Natural killer cell treated with Interleukin-12 subunit alpha and Interleukin-12 subunit beta and Interleukin-15 and Interleukin-18, amount 100 ng/mL, for 72 hours (primary cell): ENCODE data around the gene NMRK1. TPM values are rescaled to one million over a fixed set of nuclear protein-coding genes. Genes with fewer than 3 reads are reported as not detected.

Experiments
- ATAC-seq, 2 donors: fragments of 150-1000 bp; cut with Tn5 transposase in 1 of 2; sonication (Bioruptor Pico), chemical (Tn5 transposase) in 1 of 2; 2 replicates each; pipeline ENCODE4 v1.10.0; 2021
- DNase-seq: peaks from one replicate; pipeline ENCODE4 v3.0.0; 2022; ENCODE audit warnings: low spot score
- H3K27ac Mint-ChIP-seq, 2 donors: 1 replicate in 1 of 2; 2 replicates in 1 of 2; pipeline ENCODE4 v1.8.0; 2022; ENCODE audit warnings: mixed read lengths in 2 of 2, mild to moderate bottlenecking in 1 of 2, moderate library complexity in 1 of 2
- H3K27me3 Mint-ChIP-seq, 2 donors: 1 replicate in 1 of 2; 2 replicates in 1 of 2; pipeline ENCODE4 v1.8.0; 2022; ENCODE audit warnings: mixed read lengths in 2 of 2
- H3K36me3 Mint-ChIP-seq: one replicate; pipeline ENCODE4 v1.8.0; 2022; ENCODE audit warnings: mixed read lengths
- H3K4me1 Mint-ChIP-seq, 2 donors: 1 replicate in 1 of 2; 2 replicates in 1 of 2; pipeline ENCODE4 v1.8.0; 2022; ENCODE audit warnings: low read depth in 2 of 2, mixed read lengths in 2 of 2, mild to moderate bottlenecking in 1 of 2
- H3K4me3 Mint-ChIP-seq: one replicate; pipeline ENCODE4 v1.8.0; 2022; ENCODE audit warnings: mixed read lengths
- H3K9me3 Mint-ChIP-seq: 2 replicates; pipeline ENCODE4 v1.8.0; 2022; ENCODE audit warnings: mixed read lengths
- total RNA-seq, 2 donors: library from RNA; stranded (reverse); gene quantifications; one replicate each; pipeline ENCODE4 v1.2.3, GENCODE V29; 2022

NMRK1 gene
- total RNA-seq, 2 donors from 2014 or later: 24.0 to 27.2 TPM

- Mint-ChIP-seq H3K4me1 (peaks cover 46 to 60% of the 10 kb centered on the region in 2 donors), H3K4me3 (no peak overlapping the region), H3K9me3 (no peaks in the 10 kb centered on the region), H3K36me3 (peaks cover 4% of the 10 kb centered on the region), H3K27ac (peak overlapping the region; percentile 36 to 83), H3K27me3 (no peaks in the 10 kb centered on the region)
- ATAC-seq: no peak
- no peak for DNase-seq
Observed at GRCh38 chr9:75112789-75113188, 24.8 kb upstream of the NMRK1 start.

DNA sequence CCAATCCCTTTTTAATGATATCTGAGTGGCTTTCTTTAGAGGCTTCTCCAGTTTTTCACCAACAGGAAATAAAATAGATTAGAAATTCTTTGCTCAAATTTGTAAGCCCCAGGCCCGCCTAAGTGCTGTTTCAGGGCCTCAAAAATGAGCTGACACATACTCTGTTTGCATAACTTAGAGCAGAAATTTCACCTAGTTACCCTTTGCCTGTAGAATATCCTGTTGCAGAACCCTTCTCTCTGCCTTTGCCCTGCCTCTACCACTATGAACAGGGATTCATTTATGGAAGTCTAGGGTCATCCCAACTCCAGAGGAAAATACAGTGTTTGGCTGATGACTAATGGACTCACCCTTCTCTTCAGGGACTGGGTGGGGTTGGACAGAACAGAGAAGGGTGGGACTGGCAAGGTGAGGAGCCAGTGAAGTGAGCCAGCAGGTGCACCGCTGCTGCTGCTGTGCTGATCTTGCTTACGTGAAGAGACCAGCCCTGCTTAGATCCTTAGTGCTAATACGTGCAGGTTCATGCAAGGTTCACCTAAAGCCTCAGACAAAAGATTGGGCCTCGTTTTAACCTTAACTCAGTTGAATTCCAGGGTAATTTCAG is 23.2 kb upstream of the NMRK1 start:
- ATAC-seq (peak in 1 of 2 donors; percentile 50), DNase-seq (no peak)
- no peaks in the 10 kb centered on the region for H3K9me3 Mint-ChIP-seq
- H3K27ac Mint-ChIP-seq: peak overlapping the region; percentile 57 to 83
- no peaks in the 10 kb centered on the region for H3K27me3 Mint-ChIP-seq
- peaks cover 44 to 55% of the 10 kb centered on the region in 2 donors for H3K4me1 Mint-ChIP-seq
- no peak overlapping the region for H3K4me3 Mint-ChIP-seq
- H3K36me3 Mint-ChIP-seq: no peaks in the 10 kb centered on the region

GRCh38 chr9:75109210-75109839 is 21.4 kb upstream of the NMRK1 start:
- no peak overlapping the region for H3K4me3 Mint-ChIP-seq
- DNase-seq (no peak), ATAC-seq (no peak)
- no peaks in the 10 kb centered on the region for H3K27me3 Mint-ChIP-seq
- H3K9me3 Mint-ChIP-seq: no peaks in the 10 kb centered on the region
- peak overlapping the region; percentile 53 to 86 for H3K27ac Mint-ChIP-seq
- H3K4me1 Mint-ChIP-seq: peaks cover 61 to 66% of the 10 kb centered on the region in 2 donors
- no peaks in the 10 kb centered on the region for H3K36me3 Mint-ChIP-seq

DNA sequence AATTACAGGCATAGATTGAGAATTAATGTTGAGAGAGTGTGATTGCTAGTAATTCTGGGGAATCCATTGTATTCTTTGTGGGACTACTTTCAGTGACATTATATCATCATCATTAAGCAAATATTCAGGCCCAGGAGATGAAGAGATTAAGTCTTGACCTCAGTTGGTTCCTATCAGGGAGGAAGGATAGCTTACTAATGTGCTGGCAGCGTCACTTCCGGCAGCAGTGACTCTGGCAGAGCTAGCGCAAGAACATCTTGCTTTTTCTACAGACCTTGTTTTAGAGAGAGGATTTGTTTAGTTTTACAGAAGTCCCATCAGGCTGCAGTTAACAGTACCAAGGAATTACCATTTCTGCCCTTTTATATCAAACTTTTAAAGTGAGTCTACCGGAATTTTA is 20.6 kb upstream of the NMRK1 start:
- Mint-ChIP-seq H3K4me1 (peaks cover 55 to 65% of the 10 kb centered on the region in 2 donors), H3K27me3 (no peaks in the 10 kb centered on the region), H3K9me3 (no peaks in the 10 kb centered on the region), H3K4me3 (peak overlapping the region; percentile 52), H3K36me3 (no peaks in the 10 kb centered on the region), H3K27ac (peak overlapping the region; percentile 53 to 86)
- DNase-seq: no peak
- ATAC-seq: peak; percentile 58 to 67

GRCh38 chr9:75106857-75107256 is 18.9 kb upstream of the NMRK1 start:
- DNase-seq (no peak), ATAC-seq (no peak)
- no peaks in the 10 kb centered on the region for H3K27me3 Mint-ChIP-seq
- peaks cover 54 to 62% of the 10 kb centered on the region in 2 donors for H3K4me1 Mint-ChIP-seq
- H3K36me3 Mint-ChIP-seq: peaks cover 6% of the 10 kb centered on the region
- no peaks in the 10 kb centered on the region for H3K9me3 Mint-ChIP-seq
- H3K27ac Mint-ChIP-seq: peak overlapping the region; percentile 57 to 89
- no peak overlapping the region for H3K4me3 Mint-ChIP-seq

DNA sequence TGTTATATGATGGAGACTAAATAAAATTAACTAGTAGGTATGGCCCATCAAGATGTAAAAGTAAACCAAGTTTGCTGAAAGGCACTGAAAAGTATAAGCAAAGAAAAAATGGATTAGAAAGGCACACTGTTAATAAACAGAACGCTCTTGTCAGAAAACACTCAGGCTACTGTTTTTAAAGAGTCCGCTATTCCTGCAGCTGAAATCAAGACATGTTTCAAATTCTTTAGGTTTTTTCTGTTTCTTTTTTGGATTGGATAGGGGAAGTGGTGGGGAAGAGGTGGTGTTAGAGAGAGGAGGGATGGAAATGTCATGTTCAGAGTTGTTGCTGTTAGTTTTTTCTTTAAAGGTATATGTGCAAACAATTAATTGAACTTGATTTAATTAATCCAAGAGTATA is 17.9 kb upstream of the NMRK1 start:
- peaks cover 57 to 68% of the 10 kb centered on the region in 2 donors for H3K4me1 Mint-ChIP-seq

DNA sequence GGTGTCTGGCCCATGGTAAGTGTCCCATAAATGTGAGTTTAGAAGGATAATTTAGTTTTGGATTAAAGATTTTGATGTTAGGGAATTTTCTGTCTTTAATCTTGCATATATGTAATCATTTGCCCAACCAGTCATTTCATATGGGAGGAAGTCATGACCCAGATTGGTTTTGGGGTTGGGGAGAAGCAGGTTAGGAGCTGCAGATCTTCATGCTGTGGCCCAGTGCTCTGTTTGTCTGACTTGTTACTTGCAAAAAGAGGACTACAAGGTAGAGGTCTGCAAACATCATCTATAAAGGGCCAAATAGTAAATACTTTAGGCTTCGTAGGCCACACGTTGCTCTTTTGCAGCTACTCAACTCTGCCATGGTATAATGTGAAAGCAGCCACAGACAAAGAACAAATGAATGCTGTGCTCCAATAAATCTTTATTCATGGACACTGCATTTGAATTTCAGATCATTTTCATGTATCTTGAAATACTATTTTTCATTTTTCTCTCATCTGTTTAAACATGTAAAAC is 17.1 kb upstream of the NMRK1 start:
- DNase-seq (no peak), ATAC-seq (peak in 1 of 2 donors; percentile 50)
- peak overlapping the region; percentile 70 for H3K4me3 Mint-ChIP-seq
- H3K36me3 Mint-ChIP-seq: peaks cover 6% of the 10 kb centered on the region
- peaks cover 56 to 62% of the 10 kb centered on the region in 2 donors for H3K4me1 Mint-ChIP-seq
- H3K27ac Mint-ChIP-seq: peak overlapping the region; percentile 68 to 89
- H3K9me3 Mint-ChIP-seq: no peaks in the 10 kb centered on the region
- no peaks in the 10 kb centered on the region for H3K27me3 Mint-ChIP-seq

More for the DNA sequence above, 17.9 kb upstream of the NMRK1 start:
- H3K27me3 Mint-ChIP-seq: no peaks in the 10 kb centered on the region
- peak overlapping the region; percentile 68 to 89 for H3K27ac Mint-ChIP-seq
- no peak for ATAC-seq
- H3K9me3 Mint-ChIP-seq: no peaks in the 10 kb centered on the region
- no peak for DNase-seq
- peak overlapping the region; percentile 70 for H3K4me3 Mint-ChIP-seq
- H3K36me3 Mint-ChIP-seq: peaks cover 6% of the 10 kb centered on the region

DNA sequence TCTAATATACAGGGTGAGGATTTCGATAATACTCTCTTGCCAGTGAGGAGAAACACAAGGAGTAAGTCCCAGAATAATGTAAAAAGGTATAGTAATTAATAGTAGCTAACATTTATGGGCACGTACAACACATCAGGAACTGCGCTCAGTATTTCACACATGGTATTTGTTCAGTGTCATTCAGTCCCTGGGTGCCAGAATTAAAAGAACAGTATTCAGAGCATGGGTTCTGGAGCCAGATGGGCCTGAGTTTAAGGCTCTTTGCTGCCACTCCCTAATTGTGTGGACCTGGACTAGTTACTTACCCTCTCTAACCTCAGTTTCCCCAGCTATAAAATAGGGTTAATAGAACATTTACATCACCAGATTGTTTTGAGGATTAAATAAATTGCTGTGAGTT is 16.7 kb upstream of the NMRK1 start:
- peak overlapping the region; percentile 70 for H3K4me3 Mint-ChIP-seq

GRCh38 chr9:75102177-75102790 is 14.3 kb upstream of the NMRK1 start:
- Mint-ChIP-seq H3K27me3 (no peaks in the 10 kb centered on the region), H3K27ac (peak overlapping the region; percentile 87 to 91), H3K36me3 (peaks cover 13% of the 10 kb centered on the region), H3K4me1 (peaks cover 60 to 61% of the 10 kb centered on the region in 2 donors), H3K9me3 (no peaks in the 10 kb centered on the region), H3K4me3 (peak overlapping the region; percentile 61)
- DNase-seq (no peak), ATAC-seq (peak in 1 of 2 donors; percentile 49)

More for the DNA sequence above, 16.7 kb upstream of the NMRK1 start:
- Mint-ChIP-seq H3K9me3 (no peaks in the 10 kb centered on the region), H3K27ac (peak overlapping the region; percentile 68 to 89), H3K27me3 (no peaks in the 10 kb centered on the region), H3K4me1 (peaks cover 58 to 60% of the 10 kb centered on the region in 2 donors), H3K36me3 (peaks cover 6% of the 10 kb centered on the region)
- no peak for DNase-seq
- ATAC-seq: no peak

DNA sequence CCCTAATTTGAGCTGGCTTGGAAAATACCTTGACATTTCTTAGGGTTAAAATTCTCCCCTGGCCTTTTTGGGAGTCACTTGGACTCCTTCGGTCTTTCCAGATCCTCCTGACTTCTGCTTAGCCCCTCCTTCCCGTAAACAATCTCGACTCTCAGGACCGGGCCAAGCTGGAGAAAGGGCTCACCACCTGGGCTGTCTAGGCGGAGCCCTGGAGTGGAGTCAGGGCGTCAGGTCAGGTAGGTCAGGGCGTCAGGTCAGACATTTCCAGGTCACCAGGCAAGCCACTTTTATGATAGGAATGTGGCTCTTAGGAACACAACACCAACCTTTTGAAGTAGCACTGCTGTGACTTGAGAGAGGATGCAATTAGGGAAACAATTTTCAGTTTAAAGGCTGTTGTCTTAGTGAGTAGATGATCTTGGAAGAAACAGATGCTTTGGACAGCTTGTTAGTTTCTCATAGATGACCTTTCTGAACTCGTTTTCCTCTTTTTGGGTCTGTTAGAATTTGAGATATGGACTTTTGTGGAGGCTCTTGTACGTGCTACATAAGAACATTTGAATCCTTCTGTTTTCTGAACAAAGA is 13.1 kb upstream of the NMRK1 start:
- DNase-seq (no peak), ATAC-seq (no peak)
- Mint-ChIP-seq H3K27me3 (no peaks in the 10 kb centered on the region), H3K9me3 (no peaks in the 10 kb centered on the region), H3K4me3 (no peak overlapping the region), H3K4me1 (peaks cover 66% of the 10 kb centered on the region in 2 donors), H3K27ac (peak overlapping the region; percentile 87 to 91), H3K36me3 (peaks cover 16% of the 10 kb centered on the region)

DNA sequence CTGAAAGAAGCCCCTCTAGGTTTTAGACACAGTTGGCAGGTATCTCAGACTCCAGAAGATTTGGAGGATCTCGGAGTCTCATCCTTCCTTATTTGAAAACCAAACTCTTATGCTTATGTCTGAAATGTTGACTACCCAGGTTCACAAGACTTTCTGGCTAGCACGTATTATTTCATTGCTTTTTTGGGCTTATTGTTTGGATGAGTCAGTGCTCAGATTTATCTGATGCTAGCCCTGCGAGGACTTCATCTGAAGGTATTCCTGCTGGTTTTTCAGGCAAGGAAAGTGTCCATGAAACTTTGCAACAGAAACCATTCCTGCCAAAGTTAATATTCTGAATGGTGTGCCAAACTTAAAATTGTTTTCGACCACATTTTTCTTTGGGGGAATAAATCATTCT is 8.8 kb upstream of the NMRK1 start:
- ATAC-seq (no peak), DNase-seq (no peak)
- Mint-ChIP-seq H3K4me1 (peaks cover 65 to 66% of the 10 kb centered on the region in 2 donors), H3K4me3 (peak overlapping the region; percentile 25), H3K36me3 (peaks cover 14% of the 10 kb centered on the region), H3K27ac (peak overlapping the region; percentile 78 to 89), H3K9me3 (no peaks in the 10 kb centered on the region), H3K27me3 (no peaks in the 10 kb centered on the region)

GRCh38 chr9:75092766-75093165 is 4.8 kb upstream of the NMRK1 start:
- H3K4me1 Mint-ChIP-seq: peaks cover 67 to 79% of the 10 kb centered on the region in 2 donors
- no peaks in the 10 kb centered on the region for H3K9me3 Mint-ChIP-seq
- no peaks in the 10 kb centered on the region for H3K27me3 Mint-ChIP-seq
- H3K4me3 Mint-ChIP-seq: peak overlapping the region; percentile 98
- DNase-seq: no peak
- ATAC-seq: no peak
- peaks cover 24% of the 10 kb centered on the region for H3K36me3 Mint-ChIP-seq
- H3K27ac Mint-ChIP-seq: peak overlapping the region; percentile 91 to 97

DNA sequence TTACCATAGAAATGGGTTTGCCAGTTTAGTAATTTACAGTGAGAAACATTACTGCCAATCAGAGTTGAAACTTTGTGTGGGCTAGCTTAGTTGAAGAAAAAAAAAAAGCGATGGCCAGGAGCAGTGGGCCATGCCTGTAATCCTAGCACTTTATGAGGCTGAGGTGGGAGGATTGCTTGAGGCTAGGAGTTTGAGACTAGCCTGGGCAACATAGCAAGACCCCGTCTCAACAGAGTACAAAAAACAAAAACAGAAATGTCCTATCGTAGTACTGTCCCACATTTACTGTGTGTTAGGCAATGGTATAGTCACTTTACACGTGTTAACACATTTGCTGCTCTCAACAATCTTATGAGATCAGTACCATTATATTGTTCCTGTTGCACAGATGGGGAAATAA is 2.6 kb upstream of the NMRK1 start:
- Mint-ChIP-seq H3K27ac (peak overlapping the region; percentile 91 to 97), H3K4me1 (peaks cover 65 to 79% of the 10 kb centered on the region in 2 donors), H3K4me3 (peak overlapping the region; percentile 98), H3K27me3 (no peaks in the 10 kb centered on the region), H3K9me3 (no peaks in the 10 kb centered on the region), H3K36me3 (peaks cover 20% of the 10 kb centered on the region)
- ATAC-seq (no peak), DNase-seq (no peak)
